Cardiac muscle cell (in vitro differentiated cells and primary cell): ENCODE results near the gene CIBAR2. TPM values are rescaled to one million over a fixed set of nuclear protein-coding genes. Genes with fewer than 3 reads are reported as not detected.

Experiments used
- DNase-seq, 2 donors: peaks; one replicate each; pipeline versions ENCODE4 v3.0.0 to v3.0.0-alpha.2; 2010 to 2017; ENCODE audit warnings: low read depth in 1 of 2, low spot score in 1 of 2
- H3K27ac ChIP-seq: fragments of 200-600 bp; sonication (generic); 2 replicates; pipeline ENCODE4 v1.5.1; 2016
- H3K27me3 ChIP-seq: fragments of 200-600 bp; sonication (generic); 2 replicates; pipeline ENCODE4 v1.6.0; 2016; ENCODE audit warnings: control low read depth
- H3K36me3 ChIP-seq: fragments of 200-600 bp; sonication (generic); 2 replicates; pipeline ENCODE4 v1.5.1; 2016; ENCODE audit warnings: control low read depth
- H3K4me1 ChIP-seq: fragments of 200-600 bp; sonication (generic); 2 replicates; pipeline ENCODE4 v1.8.1; 2017; ENCODE audit warnings: low read depth, mild to moderate bottlenecking, mixed run types
- H3K4me3 ChIP-seq: fragments of 200-600 bp; sonication (generic); 2 replicates; pipeline ENCODE4 v1.5.1; 2016; ENCODE audit warnings: mild to moderate bottlenecking
- H3K9me3 ChIP-seq: fragments of 200-600 bp; sonication (generic); 2 replicates; pipeline ENCODE4 v1.5.1; 2017; ENCODE audit warnings: low read depth, mild to moderate bottlenecking, control low read depth
- polyA plus RNA-seq: library from polyadenylated mRNA; unstranded; fragments of >200 nt; fragmentation: Nextera tagmentation; extraction: Ambion mirVana; gene quantifications from 2 replicates; pipeline ENCODE4 v1.2.1, GENCODE V29; 2016
- total RNA-seq: library from RNA; depleted of rRNA; stranded (reverse); fragments of >200 nt; gene quantifications from 2 replicates; pipeline ENCODE4 v1.2.3, GENCODE V29; 2016
- TF ChIP-seq, protein P1 (sequence below): IDR thresholded peaks from 2 replicates; pipeline ENCODE4 v1.5.1; 2012; ENCODE audit warnings: low read depth, mild to moderate bottlenecking, low read length

The CIBAR2 gene
- total and polyA plus RNA-seq, 2 experiments from 2014 or later = not detected

DNA sequence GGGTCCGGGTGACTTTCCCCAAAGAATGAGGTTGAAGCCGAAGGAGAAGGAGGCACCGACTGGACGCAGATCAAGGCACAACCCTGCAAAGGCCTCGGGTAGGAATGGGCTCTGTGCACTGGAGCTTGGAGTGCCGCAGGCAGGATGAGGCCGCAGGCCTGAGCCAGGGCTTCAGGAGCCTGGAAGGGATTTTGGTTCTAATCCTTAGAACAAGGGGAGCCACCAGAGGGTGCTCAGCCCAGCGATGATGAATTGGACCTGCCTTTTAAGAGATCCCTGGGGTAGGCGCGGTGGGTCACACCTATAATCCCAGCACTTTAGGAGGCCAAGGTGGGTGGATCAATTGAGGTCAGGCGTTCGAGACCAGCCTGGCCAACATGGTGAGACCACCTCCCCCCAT is 8.1 kb downstream of the CIBAR2 start:
- H3K4me3 ChIP-seq = no peak overlapping the region
- DNase-seq = no peak
- no peaks in the 10 kb centered on the region for H3K36me3 ChIP-seq
- H3K27ac ChIP-seq = no peak overlapping the region
- TF ChIP-seq, protein P1, sequence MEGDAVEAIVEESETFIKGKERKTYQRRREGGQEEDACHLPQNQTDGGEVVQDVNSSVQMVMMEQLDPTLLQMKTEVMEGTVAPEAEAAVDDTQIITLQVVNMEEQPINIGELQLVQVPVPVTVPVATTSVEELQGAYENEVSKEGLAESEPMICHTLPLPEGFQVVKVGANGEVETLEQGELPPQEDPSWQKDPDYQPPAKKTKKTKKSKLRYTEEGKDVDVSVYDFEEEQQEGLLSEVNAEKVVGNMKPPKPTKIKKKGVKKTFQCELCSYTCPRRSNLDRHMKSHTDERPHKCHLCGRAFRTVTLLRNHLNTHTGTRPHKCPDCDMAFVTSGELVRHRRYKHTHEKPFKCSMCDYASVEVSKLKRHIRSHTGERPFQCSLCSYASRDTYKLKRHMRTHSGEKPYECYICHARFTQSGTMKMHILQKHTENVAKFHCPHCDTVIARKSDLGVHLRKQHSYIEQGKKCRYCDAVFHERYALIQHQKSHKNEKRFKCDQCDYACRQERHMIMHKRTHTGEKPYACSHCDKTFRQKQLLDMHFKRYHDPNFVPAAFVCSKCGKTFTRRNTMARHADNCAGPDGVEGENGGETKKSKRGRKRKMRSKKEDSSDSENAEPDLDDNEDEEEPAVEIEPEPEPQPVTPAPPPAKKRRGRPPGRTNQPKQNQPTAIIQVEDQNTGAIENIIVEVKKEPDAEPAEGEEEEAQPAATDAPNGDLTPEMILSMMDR = no peak
- no peaks in the 10 kb centered on the region for H3K27me3 ChIP-seq
- H3K9me3 ChIP-seq = no peaks in the 10 kb centered on the region
- no peaks in the 10 kb centered on the region for H3K4me1 ChIP-seq

- no peaks in the 10 kb centered on the region for H3K4me1 ChIP-seq
- no peaks in the 10 kb centered on the region for H3K36me3 ChIP-seq
- no peaks in the 10 kb centered on the region for H3K27me3 ChIP-seq
- DNase-seq = no peak
- H3K9me3 ChIP-seq = no peaks in the 10 kb centered on the region
- no peak overlapping the region for H3K4me3 ChIP-seq
- H3K27ac ChIP-seq = no peak overlapping the region
- TF ChIP-seq, protein P1 = no peak
Observed at GRCh38 chr16:85103114-85104079, 8.9 kb downstream of the CIBAR2 start.

DNA sequence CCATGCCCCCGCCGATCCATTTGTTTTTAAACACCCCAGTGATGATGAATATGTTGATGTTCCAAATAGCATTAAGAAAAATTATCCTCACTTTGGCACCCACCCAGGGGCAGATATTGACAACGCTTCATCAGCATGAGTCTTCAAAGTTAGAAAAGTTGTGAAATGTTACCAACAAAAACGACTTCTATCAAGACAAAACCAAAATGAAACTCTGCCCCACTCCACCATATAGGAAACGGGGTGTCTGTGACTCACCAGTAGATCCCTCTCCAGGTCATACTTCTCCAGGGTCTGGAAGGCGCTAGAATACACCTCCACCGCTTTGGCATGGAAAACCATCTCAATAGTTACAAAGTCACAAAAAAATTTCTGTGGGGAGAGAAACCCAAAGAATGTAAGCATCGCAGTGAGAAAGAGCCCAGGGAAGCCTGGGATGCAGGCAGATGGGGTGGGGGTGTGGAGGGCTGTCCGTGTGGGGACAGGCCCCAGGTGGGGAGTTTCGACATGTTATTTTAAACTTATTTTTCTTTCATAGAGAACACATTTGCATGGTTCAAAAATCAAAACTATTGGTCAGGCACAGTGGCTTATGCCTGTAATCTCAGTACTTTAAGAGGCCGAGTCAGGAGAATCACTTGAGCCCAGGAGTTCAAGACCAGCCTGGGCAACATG is 10.2 kb downstream of the CIBAR2 start:
- Histone ChIP-seq H3K36me3 (no peaks in the 10 kb centered on the region), H3K27ac (no peak overlapping the region), H3K4me3 (no peak overlapping the region), H3K4me1 (no peaks in the 10 kb centered on the region), H3K9me3 (no peaks in the 10 kb centered on the region), H3K27me3 (no peaks in the 10 kb centered on the region)
- DNase-seq = no peak
- TF ChIP-seq, protein P1 = no peak

- no peak overlapping the region for H3K4me3 ChIP-seq
- TF ChIP-seq, protein P1 = no peak
- no peaks in the 10 kb centered on the region for H3K4me1 ChIP-seq
- no peak overlapping the region for H3K27ac ChIP-seq
- DNase-seq = no peak
- no peaks in the 10 kb centered on the region for H3K36me3 ChIP-seq
- H3K27me3 ChIP-seq = no peaks in the 10 kb centered on the region
- H3K9me3 ChIP-seq = no peaks in the 10 kb centered on the region
Observed at GRCh38 chr16:85100265-85100664, 12.0 kb downstream of the CIBAR2 start.

- Histone ChIP-seq H3K27me3 (no peaks in the 10 kb centered on the region), H3K4me3 (no peak overlapping the region), H3K36me3 (no peaks in the 10 kb centered on the region), H3K27ac (no peak overlapping the region), H3K4me1 (no peaks in the 10 kb centered on the region), H3K9me3 (no peaks in the 10 kb centered on the region)
- no peak for DNase-seq
- TF ChIP-seq, protein P1 = no peak
Observed at GRCh38 chr16:85098565-85098964, 13.7 kb downstream of the CIBAR2 start.
